Neural progenitor cell (in vitro differentiated cells): ENCODE results near the gene SPESP1. TPM values are rescaled to one million over a fixed set of nuclear protein-coding genes. Genes with fewer than 3 reads are reported as not detected.
"Not testable (repeated sequence)": the region's sequence is repeated elsewhere in the genome, so short reads cannot be mapped to it uniquely, and the experiment has no call there.

Source experiments
- DNase-seq: peaks from one replicate; pipeline ENCODE4 v3.0.0-alpha.2; 2016; ENCODE audit warnings: low spot score
- H2AFZ ChIP-seq: fragments of 200-600 bp; sonication (generic); replicated peaks from 2 replicates; pipeline ENCODE4 v1.6.1; 2016; ENCODE audit warnings: antibody characterized with exemption
- H3F3A ChIP-seq: fragments of 200-600 bp; sonication (generic); 2 replicates; pipeline ENCODE4 v1.6.1; 2016; ENCODE audit warnings: antibody characterized with exemption, low read depth
- H3K27ac ChIP-seq: fragments of 200-600 bp; sonication (generic); 2 replicates; pipeline ENCODE4 v1.5.1; 2016; ENCODE audit warnings: mild to moderate bottlenecking
- H3K27me3 ChIP-seq: fragments of 200-600 bp; sonication (generic); 2 replicates; pipeline ENCODE4 v1.6.1; 2016; ENCODE audit warnings: mild to moderate bottlenecking, moderate library complexity
- H3K36me3 ChIP-seq: fragments of 200-600 bp; sonication (generic); 2 replicates; pipeline ENCODE4 v1.5.1; 2016
- H3K4me1 ChIP-seq: fragments of 200-600 bp; sonication (generic); 2 replicates; pipeline ENCODE4 v1.6.1; 2016; ENCODE audit warnings: mixed run types
- H3K4me2 ChIP-seq: fragments of 200-600 bp; sonication (generic); 2 replicates; pipeline ENCODE4 v1.6.1; 2016
- H3K4me3 ChIP-seq: fragments of 200-600 bp; sonication (generic); 2 replicates; pipeline ENCODE4 v1.5.1; 2016
- H3K79me2 ChIP-seq: fragments of 200-600 bp; sonication (generic); 2 replicates; pipeline ENCODE4 v1.6.1; 2016; ENCODE audit warnings: low read depth
- H3K9ac ChIP-seq: fragments of 200-600 bp; sonication (generic); 2 replicates; pipeline ENCODE4 v1.6.1; 2016
- H3K9me3 ChIP-seq: fragments of 200-600 bp; sonication (generic); 2 replicates; pipeline ENCODE4 v1.5.1; 2016; ENCODE audit warnings: low read depth
- H4K20me1 ChIP-seq: fragments of 200-600 bp; sonication (generic); 2 replicates; pipeline ENCODE4 v1.6.1; 2016; ENCODE audit warnings: low read depth
- H3K27ac Mint-ChIP-seq: 3 replicates; pipeline ENCODE4 v1.8.0; 2021; ENCODE audit warnings: mixed read lengths
- H3K27me3 Mint-ChIP-seq: 2 replicates; pipeline ENCODE4 v1.8.0; 2022; ENCODE audit warnings: low read depth, mild to moderate bottlenecking, inconsistent platforms, moderate library complexity, mixed read lengths; ENCODE audit not compliant: insufficient read depth
- H3K36me3 Mint-ChIP-seq: 3 replicates; pipeline ENCODE4 v1.8.0; 2021; ENCODE audit warnings: mixed read lengths
- H3K4me1 Mint-ChIP-seq: 3 replicates; pipeline ENCODE4 v1.8.0; 2021; ENCODE audit warnings: mixed read lengths
- H3K4me3 Mint-ChIP-seq: 3 replicates; pipeline ENCODE4 v1.8.0; 2021; ENCODE audit warnings: mild to moderate bottlenecking, moderate library complexity, mixed read lengths
- H3K9me3 Mint-ChIP-seq: 3 replicates; pipeline ENCODE4 v1.8.0; 2020; ENCODE audit warnings: mixed read lengths
- EZH2 ChIP-seq: fragments of 200-600 bp; sonication (generic); IDR thresholded peaks from 2 replicates; pipeline ENCODE4 v1.6.1; 2017; ENCODE audit warnings: antibody characterized with exemption, mild to moderate bottlenecking, moderate library complexity
- EZH2phosphoT487 ChIP-seq: fragments of 200-600 bp; sonication (generic); IDR thresholded peaks from 2 replicates; pipeline ENCODE4 v1.6.1; 2017; ENCODE audit warnings: antibody characterized with exemption
- total RNA-seq: library from RNA; depleted of rRNA; stranded (reverse); fragments of >200 nt; gene quantifications from 2 replicates; pipeline ENCODE4 v1.2.3, GENCODE V29; 2015; ENCODE audit warnings: low replicate concordance
- TF ChIP-seq, protein P1 (sequence below): fragments of 200-600 bp; sonication (generic); IDR thresholded peaks from 2 replicates; pipeline ENCODE4 v1.5.1; 2017; ENCODE audit warnings: antibody characterized with exemption, mild to moderate bottlenecking

The SPESP1 gene
- total RNA-seq, 1 donor from 2014 or later, result not detected

DNA sequence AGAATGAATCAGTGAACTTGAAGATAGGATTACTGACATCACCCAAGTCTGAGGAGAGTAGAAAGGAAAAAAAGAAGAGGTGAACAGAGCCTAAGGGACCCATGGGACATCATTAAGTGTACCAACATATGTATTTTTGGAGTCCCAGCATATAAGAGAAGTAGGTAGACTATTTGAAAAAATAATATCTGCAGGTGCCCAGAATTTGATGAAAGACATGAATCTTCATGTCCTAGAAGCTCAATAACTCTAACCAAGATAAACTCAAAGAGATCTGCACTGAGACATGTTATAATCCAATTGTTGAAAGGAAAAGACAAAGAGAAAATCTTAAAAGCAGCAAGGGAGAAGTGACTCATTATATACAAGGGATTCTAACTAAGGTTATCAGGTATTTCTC, 39.0 kb downstream of the SPESP1 start:
- H3K9ac ChIP-seq, result no peak overlapping the region
- no peaks in the 10 kb centered on the region for H3K27me3 ChIP-seq
- no peaks in the 10 kb centered on the region for H3K79me2 ChIP-seq
- Mint-ChIP-seq H3K36me3 (no peaks in the 10 kb centered on the region), H3K4me1 (no peaks in the 10 kb centered on the region), H3K27ac (no peak overlapping the region), H3K27me3 (peaks cover 2% of the 10 kb centered on the region), H3K4me3 (no peak overlapping the region), H3K9me3 (peaks cover 22% of the 10 kb centered on the region)
- no peaks in the 10 kb centered on the region for H4K20me1 ChIP-seq
- no peak overlapping the region for H3K27ac ChIP-seq
- peaks cover 13% of the 10 kb centered on the region for H3K9me3 ChIP-seq
- no peaks in the 10 kb centered on the region for H3K4me1 ChIP-seq
- H2AFZ ChIP-seq, result no peak overlapping the region
- H3K4me2 ChIP-seq, result no peak overlapping the region
- no peaks in the 10 kb centered on the region for H3F3A ChIP-seq
- TF ChIP-seq EZH2 (no peak), EZH2phosphoT487 (no peak)
- TF ChIP-seq, protein P1, sequence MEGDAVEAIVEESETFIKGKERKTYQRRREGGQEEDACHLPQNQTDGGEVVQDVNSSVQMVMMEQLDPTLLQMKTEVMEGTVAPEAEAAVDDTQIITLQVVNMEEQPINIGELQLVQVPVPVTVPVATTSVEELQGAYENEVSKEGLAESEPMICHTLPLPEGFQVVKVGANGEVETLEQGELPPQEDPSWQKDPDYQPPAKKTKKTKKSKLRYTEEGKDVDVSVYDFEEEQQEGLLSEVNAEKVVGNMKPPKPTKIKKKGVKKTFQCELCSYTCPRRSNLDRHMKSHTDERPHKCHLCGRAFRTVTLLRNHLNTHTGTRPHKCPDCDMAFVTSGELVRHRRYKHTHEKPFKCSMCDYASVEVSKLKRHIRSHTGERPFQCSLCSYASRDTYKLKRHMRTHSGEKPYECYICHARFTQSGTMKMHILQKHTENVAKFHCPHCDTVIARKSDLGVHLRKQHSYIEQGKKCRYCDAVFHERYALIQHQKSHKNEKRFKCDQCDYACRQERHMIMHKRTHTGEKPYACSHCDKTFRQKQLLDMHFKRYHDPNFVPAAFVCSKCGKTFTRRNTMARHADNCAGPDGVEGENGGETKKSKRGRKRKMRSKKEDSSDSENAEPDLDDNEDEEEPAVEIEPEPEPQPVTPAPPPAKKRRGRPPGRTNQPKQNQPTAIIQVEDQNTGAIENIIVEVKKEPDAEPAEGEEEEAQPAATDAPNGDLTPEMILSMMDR, result no peak
- no peak for DNase-seq
- H3K4me3 ChIP-seq, result no peak overlapping the region
- H3K36me3 ChIP-seq, result no peaks in the 10 kb centered on the region

DNA sequence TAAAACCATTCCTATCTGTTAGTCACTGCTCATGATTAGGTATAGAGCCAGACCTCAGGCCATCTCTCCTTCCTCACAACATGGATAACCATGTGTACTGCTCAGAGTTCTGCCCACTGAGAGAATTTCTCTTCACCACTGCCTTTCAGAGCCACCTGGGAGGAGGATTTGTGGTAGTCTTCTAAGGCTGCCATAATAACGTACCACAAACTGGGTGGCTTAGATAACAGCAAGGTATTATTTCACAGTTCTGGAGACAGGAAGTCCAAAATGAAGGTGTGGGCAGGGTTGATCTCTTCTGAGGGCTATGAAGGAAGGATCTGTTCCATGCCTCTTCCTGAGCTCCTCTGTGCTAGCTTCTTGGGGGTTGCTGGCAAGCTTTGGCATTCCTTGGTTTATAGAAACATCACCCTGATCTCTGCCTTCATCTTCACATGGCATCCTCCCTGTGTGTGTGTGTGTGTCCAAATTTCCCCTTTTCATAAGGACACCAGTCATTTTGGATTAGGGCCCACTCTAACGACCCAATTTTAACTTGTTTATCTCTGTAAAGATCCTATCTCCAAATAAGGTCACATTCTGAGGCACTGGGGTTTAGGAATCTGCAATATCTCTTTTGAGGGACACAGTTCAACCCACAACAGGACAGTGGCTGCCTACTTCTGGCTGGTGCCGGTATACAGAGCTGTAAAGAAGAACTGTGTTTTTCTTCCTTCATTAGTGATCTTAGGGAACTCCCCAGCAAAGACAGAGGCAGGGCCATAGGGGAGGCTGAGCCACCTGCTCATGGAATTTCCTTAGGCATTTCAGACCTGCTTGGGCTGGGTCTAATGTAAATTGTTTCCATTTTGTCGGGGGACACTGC, 42.1 kb downstream of the SPESP1 start:
- H3K27me3 ChIP-seq, result no peaks in the 10 kb centered on the region

DNA sequence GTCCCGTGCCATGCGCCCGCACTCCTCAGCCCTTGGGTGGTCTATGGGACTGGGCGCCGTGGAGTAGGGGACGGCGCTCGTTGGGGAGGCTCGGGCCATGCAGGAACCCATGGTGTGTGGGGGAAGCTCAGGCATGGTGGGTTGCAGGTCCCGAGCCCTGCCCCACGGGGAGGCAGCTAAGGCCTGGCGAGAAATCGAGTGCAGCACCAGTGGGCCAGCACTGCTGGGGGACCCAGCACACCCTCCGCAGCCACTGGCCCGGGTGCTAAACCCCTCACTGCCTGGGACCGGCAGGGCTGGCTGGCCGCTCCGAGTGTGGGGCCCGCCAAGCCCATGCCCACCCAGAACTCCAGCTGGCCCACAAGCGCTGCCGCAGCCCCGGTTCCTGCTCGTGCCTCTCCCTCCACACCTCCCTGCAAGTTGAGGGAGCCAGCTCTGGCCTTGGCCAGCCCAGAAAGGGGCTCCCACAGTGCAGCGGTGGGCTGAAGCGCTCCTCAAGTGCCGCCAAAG, 45.4 kb downstream of the SPESP1 start:
- not testable (repeated sequence) for H3K27me3 Mint-ChIP-seq, H3K9me3 ChIP-seq, H3K4me3 Mint-ChIP-seq, DNase-seq, H3K9ac ChIP-seq, H3K4me1 ChIP-seq, H3K27me3 ChIP-seq, H3K36me3 ChIP-seq, H3K27ac Mint-ChIP-seq, H3K4me2 ChIP-seq, H3K27ac ChIP-seq, H3K79me2 ChIP-seq, H3K4me3 ChIP-seq, H2AFZ ChIP-seq, H3K4me1 Mint-ChIP-seq, H3K36me3 Mint-ChIP-seq, H4K20me1 ChIP-seq, H3F3A ChIP-seq
- peaks cover 29% of the 10 kb centered on the region for H3K9me3 Mint-ChIP-seq

More for the DNA sequence above, 42.1 kb downstream of the SPESP1 start:
- no peaks in the 10 kb centered on the region for H3K4me1 Mint-ChIP-seq
- Histone ChIP-seq H2AFZ (no peak overlapping the region), H3K9ac (no peak overlapping the region), H3K36me3 (no peaks in the 10 kb centered on the region), H3F3A (no peaks in the 10 kb centered on the region), H3K4me2 (no peak overlapping the region), H3K9me3 (peaks cover 8% of the 10 kb centered on the region), H3K27ac (no peak overlapping the region), H4K20me1 (no peaks in the 10 kb centered on the region), H3K4me1 (no peaks in the 10 kb centered on the region), H3K4me3 (no peak overlapping the region), H3K79me2 (no peaks in the 10 kb centered on the region)
- no peak overlapping the region for H3K4me3 Mint-ChIP-seq
- peaks cover 2% of the 10 kb centered on the region for H3K27me3 Mint-ChIP-seq
- no peak overlapping the region for H3K27ac Mint-ChIP-seq
- DNase-seq, result no peak
- TF ChIP-seq EZH2 (no peak), EZH2phosphoT487 (no peak)
- TF ChIP-seq, protein P1, result no peak
- no peaks in the 10 kb centered on the region for H3K36me3 Mint-ChIP-seq
- H3K9me3 Mint-ChIP-seq, result peaks cover 29% of the 10 kb centered on the region

DNA sequence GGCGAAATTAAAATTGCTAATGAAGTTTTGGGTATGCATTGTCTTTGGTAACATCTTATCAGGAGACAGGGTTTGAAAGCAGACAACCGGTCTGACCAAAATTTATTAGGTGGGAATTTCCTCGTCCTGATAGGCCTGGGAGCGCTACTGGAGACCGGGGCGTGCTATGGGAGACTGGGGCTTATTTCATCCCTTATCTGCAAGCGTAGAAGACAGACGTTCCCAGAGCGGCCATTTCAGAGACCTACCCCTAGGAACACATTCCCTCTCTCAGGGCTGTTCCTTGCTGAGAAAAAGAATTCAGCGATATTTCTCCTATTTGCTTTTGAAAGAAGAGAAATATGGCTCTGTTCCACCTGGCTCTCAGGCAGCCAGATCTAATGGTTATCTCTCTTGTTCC, 47.1 kb downstream of the SPESP1 start:
- H3K36me3 Mint-ChIP-seq, H3K4me2 ChIP-seq, H3K9ac ChIP-seq, H3K4me3 Mint-ChIP-seq, H3K27me3 Mint-ChIP-seq, H3K4me1 ChIP-seq, H3K27me3 ChIP-seq, H3K9me3 ChIP-seq, H3K36me3 ChIP-seq, H3K79me2 ChIP-seq, H3K27ac ChIP-seq, H3F3A ChIP-seq, H3K27ac Mint-ChIP-seq, H4K20me1 ChIP-seq, H3K4me3 ChIP-seq, H2AFZ ChIP-seq, DNase-seq, H3K4me1 Mint-ChIP-seq: not testable (repeated sequence)
- peaks cover 29% of the 10 kb centered on the region for H3K9me3 Mint-ChIP-seq
